HG03520 (cell line): ENCODE measurements around the gene OPA3.
A peak's percentile ranks its signal among the peaks of the same experiment; 100 is the strongest.
"Not testable (repeated sequence)": the region's sequence is repeated elsewhere in the genome, so short reads cannot be mapped to it uniquely, and the experiment has no call there.

Experiments used
- ATAC-seq: cut with Tn5 transposase; IDR thresholded peaks from one replicate; pipeline ENCODE4 v1.9.1; 2021; ENCODE audit warnings: mild to moderate bottlenecking, moderate library complexity; ENCODE audit not compliant: unreplicated experiment

Gene OPA3

GRCh38 chr19:45584332-45585157 lies at the start of gene OPA3:
Gene OPA3, minus strand, starts transcription at chr19:45584802. Its CDS starts 38 bp downstream, at chr19:45584764.
- peak; percentile 78 for ATAC-seq

- ATAC-seq: no peak
Measured at GRCh38 chr19:45632468-45633196, 48.0 kb upstream of the OPA3 start.

GRCh38 chr19:45630463-45630862 lies 45.9 kb upstream of the OPA3 start:
- ATAC-seq: no peak

- no peak for ATAC-seq
Measured at GRCh38 chr19:45629704-45630103, 45.1 kb upstream of the OPA3 start.

- not testable (repeated sequence) for ATAC-seq
Measured at GRCh38 chr19:45628219-45628618, 43.6 kb upstream of the OPA3 start.

GRCh38 chr19:45623984-45624383 lies 39.4 kb upstream of the OPA3 start:
- ATAC-seq: no peak

- ATAC-seq: no peak
Measured at GRCh38 chr19:45621976-45622503, 37.4 kb upstream of the OPA3 start.

GRCh38 chr19:45621389-45621788 lies 36.8 kb upstream of the OPA3 start:
- no peak for ATAC-seq

GRCh38 chr19:45616704-45617017 lies 32.1 kb upstream of the OPA3 start:
- ATAC-seq: no peak

GRCh38 chr19:45615795-45616703 lies 31.4 kb upstream of the OPA3 start:
- ATAC-seq: no peak

GRCh38 chr19:45615056-45615455 lies 30.5 kb upstream of the OPA3 start:
- ATAC-seq: not testable (repeated sequence)

- no peak for ATAC-seq
Measured at GRCh38 chr19:45613926-45614725, 29.5 kb upstream of the OPA3 start.

GRCh38 chr19:45608948-45609347 lies 24.3 kb upstream of the OPA3 start:
- ATAC-seq: no peak

GRCh38 chr19:45607071-45608029 lies 22.7 kb upstream of the OPA3 start:
- no peak for ATAC-seq

- ATAC-seq: no peak
Measured at GRCh38 chr19:45601524-45602374, 17.1 kb upstream of the OPA3 start, which contains the start of gene GPR4. Gene GPR4, minus strand, starts transcription at chr19:45602212. Its CDS starts 10,346 bp downstream, at chr19:45591866.

- no peak for ATAC-seq
Measured at GRCh38 chr19:45601115-45601514, 16.5 kb upstream of the OPA3 start.

- no peak for ATAC-seq
Measured at GRCh38 chr19:45600340-45600885, 15.8 kb upstream of the OPA3 start.

- no peak for ATAC-seq
Measured at GRCh38 chr19:45599286-45599685, 14.7 kb upstream of the OPA3 start.
